DLD1 (cell line): ENCODE measurements around the gene SERPINB10.
"Not testable (repeated sequence)": the region's sequence is repeated elsewhere in the genome, so short reads cannot be mapped to it uniquely, and the experiment has no call there.

Experiments used
- in situ Hi-C: cut with HindIII; loops from 2 replicates; pipeline ENCODE4 v1.10.0; 2017; ENCODE audit warnings: low sequenced_read_pairs

Gene SERPINB10

GRCh38 chr18:63940543-63941050, 32.8 kb downstream of the SERPINB10 start:
- in situ Hi-C loops: not testable (repeated sequence)

- in situ Hi-C loops: no loop called here
Observed at GRCh38 chr18:63947051-63947790, 39.5 kb downstream of the SERPINB10 start.

DNA sequence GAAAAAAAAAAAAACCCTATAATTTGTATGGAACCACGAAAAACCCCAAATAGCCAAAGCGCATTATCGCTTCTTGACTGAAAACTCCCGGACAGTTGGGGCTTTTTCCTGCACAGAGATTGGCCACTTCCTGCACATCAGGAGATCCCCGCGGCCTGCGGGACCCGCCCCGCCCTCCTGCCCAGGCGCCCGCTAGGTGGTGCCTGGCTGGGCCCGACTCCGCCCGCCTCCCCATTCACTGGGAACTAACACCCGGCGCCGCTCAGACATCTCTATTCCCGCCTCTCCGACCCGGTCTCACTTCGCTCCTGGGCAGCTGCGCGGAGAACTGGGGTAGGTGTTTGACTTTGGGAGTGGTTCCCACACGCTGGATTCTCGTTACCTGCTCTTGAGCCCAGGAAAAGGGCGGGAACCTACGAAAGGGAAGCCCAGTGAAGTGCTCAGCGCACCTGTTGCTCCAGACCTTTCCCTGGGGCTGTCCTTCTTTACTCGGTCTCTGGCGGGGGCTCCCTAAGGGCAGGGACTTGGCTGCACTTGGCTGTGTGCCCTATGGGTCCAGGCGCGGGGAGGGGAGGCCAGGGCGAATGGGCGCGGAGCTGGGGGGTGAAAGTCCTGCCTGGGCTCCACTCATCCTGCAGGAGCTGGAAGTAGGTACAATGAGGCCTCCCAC, 41.4 kb downstream of the SERPINB10 start, which contains the start of gene HMSD:
TSS of gene HMSD (plus strand) at position 234 of the 670 bp plus-strand sequence. CDS start 4,155 bp downstream, outside the sequence.
- in situ Hi-C loops: no loop called here

DNA sequence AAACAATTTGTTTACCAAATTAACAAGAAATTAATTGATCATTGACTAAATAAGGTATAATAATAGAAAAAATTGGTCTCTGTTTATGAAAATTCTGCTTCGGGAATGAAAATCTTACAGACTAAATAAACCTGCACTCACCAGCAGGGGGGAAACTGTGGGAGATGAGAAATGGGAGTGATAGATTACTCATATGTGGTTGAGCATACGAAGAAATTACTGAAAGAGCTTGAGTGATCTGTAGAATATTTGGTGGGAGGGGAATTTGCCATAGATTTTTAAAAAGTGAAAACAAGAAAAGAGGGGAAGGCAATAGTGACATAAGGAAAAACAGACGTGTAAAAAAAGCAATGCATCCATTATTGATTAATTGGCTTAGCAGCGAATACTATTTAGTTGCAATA, 43.5 kb downstream of the SERPINB10 start:
- in situ Hi-C loops: no loop called here

GRCh38 chr18:63953811-63954210, 46.1 kb downstream of the SERPINB10 start:
- in situ Hi-C loops: no loop called here

GRCh38 chr18:63956755-63957154, 49.0 kb downstream of the SERPINB10 start:
- in situ Hi-C loops: no loop called here

GRCh38 chr18:63960891-63961290, 53.1 kb downstream of the SERPINB10 start:
- in situ Hi-C loops: no loop called here

- in situ Hi-C loops: no loop called here
Observed at GRCh38 chr18:63961435-63961980, 53.8 kb downstream of the SERPINB10 start.

GRCh38 chr18:63962137-63962536, 54.4 kb downstream of the SERPINB10 start:
- in situ Hi-C loops: no loop called here

DNA sequence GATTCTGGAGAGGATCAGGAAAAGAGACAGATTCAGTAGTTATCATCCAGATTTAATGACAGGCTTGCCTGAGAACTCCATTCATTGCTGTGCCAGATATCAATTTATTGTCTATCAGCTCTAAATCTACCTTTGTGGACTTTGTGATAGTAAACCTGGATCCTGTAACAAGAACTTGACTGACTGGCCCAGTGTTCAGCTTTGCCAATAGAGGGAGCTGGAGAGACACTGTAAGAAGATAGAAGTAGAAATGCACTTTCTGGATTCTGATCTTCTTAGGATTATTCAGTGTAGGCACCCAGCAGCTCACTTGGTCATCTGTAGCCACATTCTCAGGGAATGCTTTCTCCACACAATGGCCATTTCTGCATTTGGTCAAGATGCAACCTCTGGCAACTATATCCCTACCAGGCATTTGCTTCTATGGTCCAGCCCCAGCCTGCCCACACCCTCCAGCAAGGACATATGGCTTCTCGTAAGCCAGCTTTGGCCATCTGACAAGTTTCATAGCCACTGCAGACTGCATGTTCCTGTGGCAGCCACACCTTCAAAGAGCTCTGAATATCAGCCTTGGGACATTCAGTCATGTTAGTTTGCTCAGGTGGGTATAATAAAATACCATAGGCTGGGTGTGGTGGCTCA, 56.0 kb downstream of the SERPINB10 start:
- in situ Hi-C loops: no loop called here

GRCh38 chr18:63964908-63965307, 57.1 kb downstream of the SERPINB10 start:
- in situ Hi-C loops: no loop called here

DNA sequence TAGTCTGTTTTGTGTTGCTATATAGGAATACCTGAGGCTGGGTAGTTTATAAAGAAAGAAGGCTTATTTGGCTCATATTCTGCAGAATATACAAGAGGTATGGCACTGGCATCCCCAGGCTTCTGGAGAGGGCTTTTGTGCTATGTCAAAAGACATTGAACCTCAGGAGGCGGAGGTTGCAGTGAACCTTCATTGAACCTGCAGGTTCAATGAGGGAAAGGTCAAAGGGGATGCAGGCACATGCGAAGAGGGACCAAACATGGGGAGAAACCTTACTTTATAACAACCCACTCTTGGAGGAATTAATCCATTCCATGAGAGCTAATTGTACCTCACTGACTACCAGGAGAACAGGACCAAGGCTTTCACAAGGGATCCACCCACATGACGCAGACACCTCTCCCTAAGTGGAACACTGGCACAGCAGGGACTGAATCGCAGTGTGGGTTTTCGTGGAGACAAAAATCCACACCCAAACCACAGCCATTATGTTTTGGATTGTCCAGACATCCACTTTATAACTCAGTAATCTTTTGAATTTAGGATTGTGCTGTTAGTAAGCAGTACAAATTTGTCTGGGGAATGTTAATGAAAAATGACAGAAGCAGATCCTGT, 58.1 kb downstream of the SERPINB10 start:
- in situ Hi-C loops: no loop called here

DNA sequence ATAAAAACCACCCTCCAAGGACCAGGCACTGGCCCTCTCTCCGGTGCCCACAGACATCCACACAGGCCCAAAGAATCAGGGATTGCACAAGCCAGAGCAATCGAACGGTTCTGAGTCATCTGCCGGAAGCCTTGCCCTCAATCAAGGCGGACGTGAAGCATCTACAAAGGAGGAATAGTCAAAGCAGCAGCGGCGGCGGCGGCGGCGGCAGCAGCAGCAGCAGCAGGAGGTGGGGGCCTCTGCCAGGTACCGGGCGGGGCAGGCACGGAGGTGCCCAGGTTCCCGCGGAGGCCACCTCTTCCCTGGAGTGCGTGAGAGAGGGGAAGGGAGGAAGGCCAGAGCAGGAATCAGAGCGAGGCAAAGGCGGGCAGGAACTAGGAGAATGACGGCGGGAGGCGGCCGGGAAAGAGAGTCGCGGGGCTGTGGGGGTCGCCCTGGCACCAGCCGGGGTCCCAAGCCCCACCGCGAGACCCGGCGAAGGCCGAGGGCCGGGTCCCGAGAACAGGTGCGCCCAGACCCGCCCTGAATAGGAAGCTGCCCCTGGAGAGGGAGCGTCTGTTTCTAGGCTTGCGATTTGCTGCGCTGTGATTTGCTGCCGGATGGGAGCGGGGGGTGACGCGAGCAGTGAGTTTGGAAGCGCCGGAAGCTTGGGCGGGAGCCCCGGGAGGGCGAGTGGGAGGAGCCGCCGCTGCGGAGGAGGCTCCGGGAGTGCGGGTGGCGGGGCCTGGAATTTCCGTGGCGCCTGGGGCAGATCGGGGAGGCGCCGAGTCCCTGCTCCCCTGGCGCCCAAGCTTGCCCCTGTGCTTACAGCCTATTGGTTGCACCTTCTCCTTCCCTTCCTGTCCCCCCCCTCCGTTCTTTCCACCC, 62.4 kb downstream of the SERPINB10 start, which contains the start of gene SERPINB8:
TSS of gene SERPINB8 (plus strand) at position 140 of the 867 bp plus-strand sequence. CDS start 8,228 bp downstream, outside the sequence.
- in situ Hi-C loops: no loop called here

DNA sequence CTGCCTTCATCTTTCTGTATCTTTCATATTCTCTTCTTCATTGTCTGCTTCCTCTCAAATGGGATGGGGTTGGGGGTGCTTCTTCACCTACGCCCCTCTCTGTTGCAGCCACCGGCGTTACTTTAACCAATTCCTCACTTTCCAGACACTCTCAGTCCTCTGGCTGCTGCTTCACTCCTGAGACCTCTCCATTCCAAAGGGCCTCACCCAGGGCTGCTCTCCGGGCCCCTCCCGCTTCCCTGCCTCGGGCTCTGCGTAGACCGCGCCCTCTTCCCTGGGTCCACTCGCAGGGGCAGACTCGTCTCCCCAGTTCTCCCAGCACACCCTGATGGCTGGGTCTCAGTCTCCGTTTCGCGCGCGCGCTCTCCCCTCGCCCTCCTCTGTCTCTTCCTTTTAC, 63.0 kb downstream of the SERPINB10 start:
- in situ Hi-C loops: no loop called here

DNA sequence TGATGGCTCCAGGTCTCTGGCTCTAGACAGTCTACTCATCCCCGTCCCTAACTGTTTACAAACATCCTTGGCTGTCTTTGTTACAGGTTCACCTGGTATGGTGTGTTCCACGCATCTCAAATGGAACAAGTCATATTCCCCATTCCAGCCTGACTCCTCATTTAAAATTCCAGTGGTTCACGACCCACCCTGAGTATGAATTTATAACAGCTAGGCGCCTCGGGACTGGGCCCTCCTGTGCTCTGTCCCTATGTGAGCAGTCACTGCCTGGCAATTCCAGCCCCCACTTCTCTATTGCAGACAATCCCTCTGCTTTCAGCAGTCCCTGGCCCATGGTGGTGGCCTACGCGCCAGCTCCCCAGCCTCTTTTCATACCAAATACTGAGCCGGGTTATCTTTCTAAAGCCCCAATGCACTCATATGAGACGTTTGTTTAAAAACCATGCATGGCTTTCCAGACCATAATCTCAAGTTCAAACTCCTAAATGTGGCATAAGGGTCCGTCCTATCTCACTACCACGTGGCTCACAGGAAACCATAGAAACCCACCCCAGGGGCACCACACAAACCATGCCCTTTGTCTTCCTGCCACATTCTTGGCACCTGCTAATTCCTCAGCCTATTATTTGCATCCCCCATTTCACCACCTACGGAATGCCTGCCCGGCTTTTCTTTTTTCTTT, 63.7 kb downstream of the SERPINB10 start:
- in situ Hi-C loops: no loop called here

DNA sequence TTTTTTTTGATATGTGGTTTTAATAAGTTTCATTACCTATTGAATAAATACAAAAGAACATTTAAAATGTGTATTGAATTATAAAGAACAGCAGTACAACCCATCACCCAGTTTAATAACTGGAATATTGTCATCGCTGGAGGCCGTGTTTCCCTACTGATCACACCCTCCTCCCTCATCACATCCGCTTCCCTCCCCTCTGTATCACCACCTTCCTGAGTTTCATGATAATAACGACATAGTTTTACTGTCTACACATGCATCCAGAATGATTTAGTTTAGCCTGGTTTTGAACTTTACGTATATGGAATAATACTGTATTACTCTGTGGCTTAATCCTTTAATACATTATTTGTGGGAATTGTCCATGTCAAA, 64.2 kb downstream of the SERPINB10 start:
- in situ Hi-C loops: no loop called here

DNA sequence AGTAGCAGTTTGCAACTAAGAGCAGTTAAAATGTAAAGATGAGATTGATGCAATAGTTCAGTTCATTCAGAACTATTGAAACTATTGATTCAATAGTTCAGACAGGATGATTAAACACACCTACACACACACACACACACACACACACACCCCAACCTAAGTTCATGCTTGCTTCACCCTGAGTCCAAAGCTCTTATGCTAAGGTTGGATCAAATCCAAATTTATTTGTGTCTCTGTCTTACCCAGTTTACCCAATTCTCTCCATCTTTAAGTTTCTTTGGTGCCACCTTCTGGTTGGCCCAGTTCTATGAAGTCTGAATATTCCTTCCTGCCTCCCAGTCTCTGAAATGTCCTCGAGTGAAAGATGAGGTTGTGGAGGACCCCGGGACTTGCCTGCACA, 67.2 kb downstream of the SERPINB10 start:
- in situ Hi-C loops: no loop called here

DNA sequence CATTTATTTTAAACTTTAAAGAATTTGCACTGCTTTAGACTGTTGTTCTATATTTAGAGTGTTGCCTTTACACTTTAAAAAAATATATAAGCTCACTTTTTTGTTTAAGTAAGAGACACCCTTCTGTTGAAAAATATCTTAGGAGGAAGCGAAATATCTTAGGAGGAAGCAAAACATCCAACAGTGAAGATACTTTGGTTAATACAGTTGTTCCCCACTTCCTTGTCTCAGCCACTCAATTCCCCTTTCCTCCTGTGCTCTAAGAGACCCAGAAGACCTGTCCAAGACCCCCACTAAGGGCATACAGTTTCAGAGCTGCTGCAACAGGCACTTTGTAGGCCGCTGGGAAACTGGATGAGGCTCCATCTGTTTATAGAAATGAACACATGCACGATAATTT, 67.9 kb downstream of the SERPINB10 start:
- in situ Hi-C loops: no loop called here

DNA sequence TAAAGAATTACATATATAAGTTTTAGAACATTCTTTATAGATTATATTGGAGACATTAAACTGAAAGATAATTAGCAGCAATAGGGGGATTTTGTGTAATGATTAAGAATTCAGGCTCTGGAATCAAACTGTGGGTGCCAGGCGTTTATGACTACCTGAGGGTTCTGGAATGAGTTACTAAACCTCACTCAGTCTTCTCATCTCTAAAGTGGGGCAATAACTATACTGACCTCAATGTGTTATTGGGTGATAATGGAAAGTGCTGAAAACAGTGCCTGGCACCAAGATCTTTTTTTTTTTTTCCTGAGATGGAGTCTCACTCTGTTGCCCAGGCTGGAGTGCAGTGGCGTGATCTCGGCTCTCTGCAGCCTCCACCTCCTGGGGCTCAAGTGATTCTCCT, 69.3 kb downstream of the SERPINB10 start:
- in situ Hi-C loops: no loop called here
